ENCODE data around the gene GIPC3.
"Not testable (repeated sequence)": the region's sequence is repeated elsewhere in the genome, so short reads cannot be mapped to it uniquely, and the experiment has no call there.

The GIPC3 gene

GRCh38 chr19:3550947-3551791 is 34.1 kb upstream of the GIPC3 start:
- in situ Hi-C loops (cut with MboI; ENCODE audit: low sequenced_read_pairs) = no loop called here

DNA sequence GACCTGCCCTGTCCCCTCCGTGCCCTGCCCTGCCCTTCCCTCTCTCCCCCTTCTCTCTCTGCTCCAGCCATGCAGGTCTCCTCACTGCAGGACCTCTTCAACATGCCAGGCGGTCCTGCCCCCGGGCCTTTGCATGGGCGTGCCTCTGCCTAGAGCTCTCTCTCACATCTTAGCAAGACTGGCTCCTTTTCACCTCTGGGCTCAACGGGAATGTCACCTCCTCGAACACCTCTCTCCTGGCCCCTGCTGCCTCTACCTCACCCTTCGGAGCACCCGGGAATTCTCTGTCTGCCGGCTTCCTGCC is 33.5 kb upstream of the GIPC3 start:
- in situ Hi-C loops (cut with MboI; ENCODE audit: low sequenced_read_pairs) = no loop called here

DNA sequence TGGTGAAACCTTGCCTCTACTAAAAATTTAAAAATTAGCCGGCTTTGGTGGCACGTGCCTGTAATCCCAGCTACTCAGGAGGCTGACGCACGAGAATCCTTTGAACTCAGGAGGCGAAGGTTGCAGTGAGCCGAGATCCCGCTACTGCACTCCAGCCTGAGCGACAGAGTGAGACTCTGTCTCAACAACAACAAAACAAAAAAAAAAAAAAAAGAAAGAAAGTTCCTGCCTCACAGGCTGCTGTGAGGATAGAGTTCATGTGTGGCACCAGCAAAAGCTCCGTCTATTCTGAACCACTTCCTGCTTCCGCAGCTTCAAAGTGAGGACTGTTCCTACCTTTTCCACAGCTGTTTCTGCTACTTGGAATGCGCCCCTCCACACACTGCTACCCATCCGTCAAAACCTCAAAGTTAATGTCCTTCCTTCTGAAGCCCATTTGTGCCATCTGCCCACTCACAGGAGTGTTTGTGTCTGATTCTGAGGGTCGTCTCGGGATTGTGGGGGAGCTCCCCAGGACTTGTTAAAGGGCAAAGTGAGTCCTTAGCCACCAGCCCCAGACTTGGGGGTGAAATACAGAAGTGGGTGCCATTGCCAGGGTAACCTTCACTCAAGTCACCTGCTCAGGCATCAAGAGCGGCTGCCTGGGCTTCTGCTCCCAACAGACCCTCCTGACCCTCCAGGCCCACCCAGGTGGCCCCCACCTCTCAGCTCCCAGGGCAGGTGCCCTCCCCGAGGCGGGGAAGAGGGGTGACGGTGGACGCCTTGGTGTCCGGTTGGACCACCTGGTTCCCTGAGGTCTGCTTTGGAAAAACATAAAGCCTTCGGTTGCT is 30.8 kb upstream of the GIPC3 start:
- in situ Hi-C loops (cut with MboI; ENCODE audit: low sequenced_read_pairs) = no loop called here

GRCh38 chr19:3555653-3556422 is 29.4 kb upstream of the GIPC3 start:
- in situ Hi-C loops (cut with MboI; ENCODE audit: low sequenced_read_pairs) = no loop called here

GRCh38 chr19:3556423-3556977 is 28.8 kb upstream of the GIPC3 start:
- in situ Hi-C loops (cut with MboI; ENCODE audit: low sequenced_read_pairs) = no loop called here

DNA sequence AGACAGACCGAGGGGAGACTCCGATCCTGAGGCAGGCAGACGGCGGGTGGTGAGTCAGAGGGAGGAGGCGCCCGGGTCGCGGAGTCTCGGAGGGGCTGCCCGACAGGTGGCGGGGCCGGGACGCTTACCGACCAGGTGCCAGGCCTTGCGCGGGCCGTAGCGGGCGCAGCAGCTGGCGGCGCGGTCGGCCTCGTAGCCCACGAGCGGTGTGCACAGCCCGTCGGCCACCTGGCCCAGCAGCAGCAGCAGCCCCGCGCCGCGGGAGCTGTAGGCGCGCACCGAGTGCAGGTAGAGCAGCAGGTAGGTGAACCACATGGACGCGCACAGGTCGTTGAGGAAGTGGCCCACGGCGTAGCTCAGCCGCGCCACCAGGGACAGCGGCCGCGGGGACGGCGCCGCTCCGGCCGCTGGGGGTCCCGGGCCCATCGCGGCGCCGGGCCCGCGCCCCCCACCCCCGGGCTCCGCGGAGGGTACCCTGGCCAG is 28.3 kb upstream of the GIPC3 start:
- in situ Hi-C loops (cut with MboI; ENCODE audit: low sequenced_read_pairs) = no loop called here

DNA sequence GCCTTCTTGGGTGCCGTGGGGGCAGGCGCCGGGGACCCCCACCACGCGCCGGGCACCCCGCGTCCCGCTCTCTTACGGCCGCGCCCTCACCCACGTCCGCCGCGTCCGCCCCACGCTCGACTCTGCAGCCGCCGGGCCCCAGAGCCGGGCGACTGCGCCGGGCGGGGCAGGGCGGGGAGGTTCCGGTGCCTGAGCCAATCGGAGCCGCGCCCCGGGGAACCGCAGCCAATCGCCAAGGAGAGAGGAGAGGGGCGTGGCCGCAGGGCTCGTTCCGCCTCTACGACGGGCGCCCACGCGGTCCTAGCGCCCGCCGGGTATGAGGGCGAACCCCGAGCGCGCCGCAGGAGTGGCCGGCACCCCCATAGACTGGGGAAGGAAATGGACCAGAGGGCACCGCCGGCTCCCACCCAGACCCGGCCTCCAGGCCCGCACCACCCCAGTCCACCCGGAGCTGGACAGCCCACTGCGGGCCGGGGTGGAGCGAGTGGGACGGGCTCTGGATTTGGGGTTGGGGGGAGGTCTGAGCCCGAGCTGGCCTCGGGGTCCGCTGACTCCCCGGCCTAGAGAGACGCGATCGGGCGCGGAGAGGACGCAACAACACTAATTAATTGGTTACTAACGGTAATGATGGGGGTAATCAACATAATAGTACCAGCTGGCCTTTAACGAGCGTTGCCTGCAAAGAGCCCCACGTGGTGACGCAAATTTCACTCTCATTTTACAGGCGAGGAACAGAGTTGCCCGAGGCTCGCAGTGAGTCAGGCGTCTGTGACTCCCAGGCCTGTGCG is 27.6 kb upstream of the GIPC3 start, which contains the start of gene MFSD12:
Gene MFSD12 (minus strand): TSS at position 126 of the 788 bp plus-strand sequence. CDS start 183 bp downstream, outside the sequence.
- in situ Hi-C loops (cut with MboI; ENCODE audit: low sequenced_read_pairs) = no loop called here

GRCh38 chr19:3563709-3564524 is 21.4 kb upstream of the GIPC3 start:
- in situ Hi-C loops (cut with MboI; ENCODE audit: low sequenced_read_pairs) = no loop called here

DNA sequence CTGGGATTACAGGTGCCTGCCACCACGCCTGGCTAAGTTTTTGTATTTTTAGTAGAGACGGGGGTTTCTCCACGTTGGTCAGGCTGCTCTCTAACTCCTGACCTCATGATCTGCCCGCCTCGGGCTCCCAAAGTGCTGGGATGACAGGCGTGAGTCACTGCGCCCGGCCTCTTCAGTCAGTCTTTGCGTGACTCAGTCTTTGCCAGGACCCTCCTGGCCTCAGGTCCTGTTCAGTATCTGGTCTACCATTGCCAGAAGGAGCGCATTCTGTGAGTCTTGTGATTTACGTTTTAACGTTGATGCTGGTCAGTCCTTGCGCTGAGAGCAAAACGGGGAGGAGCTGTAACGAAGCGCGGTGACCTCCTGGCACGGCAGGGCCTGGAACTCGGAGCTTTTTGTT is 20.1 kb upstream of the GIPC3 start:
- in situ Hi-C loops (cut with MboI; ENCODE audit: low sequenced_read_pairs) = no loop called here

DNA sequence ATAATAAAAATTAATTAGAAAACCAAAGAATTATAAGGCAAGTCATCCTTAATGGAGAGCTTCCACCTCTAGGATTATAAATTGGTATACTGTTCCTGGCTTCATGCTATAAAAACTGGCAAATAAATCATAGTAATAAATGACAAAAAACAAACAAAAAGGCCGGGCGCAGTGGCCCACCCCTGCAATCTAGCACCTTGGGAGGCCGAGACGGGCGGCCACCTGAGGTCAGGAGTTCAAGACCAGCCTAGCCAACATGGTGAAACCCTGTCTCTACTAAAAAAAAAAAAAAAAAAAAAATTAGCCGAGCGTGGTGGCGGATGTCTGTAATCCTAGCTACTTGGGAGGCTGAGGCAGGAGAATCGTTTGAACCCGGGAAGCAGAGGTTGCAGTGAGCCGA is 15.2 kb upstream of the GIPC3 start:
- in situ Hi-C loops (cut with MboI; ENCODE audit: low sequenced_read_pairs) = not testable (repeated sequence)

- in situ Hi-C loops (cut with MboI; ENCODE audit: low sequenced_read_pairs) = no loop called here
These were observed 14.7 kb upstream of the GIPC3 start for GRCh38 chr19:3570606-3571011.

DNA sequence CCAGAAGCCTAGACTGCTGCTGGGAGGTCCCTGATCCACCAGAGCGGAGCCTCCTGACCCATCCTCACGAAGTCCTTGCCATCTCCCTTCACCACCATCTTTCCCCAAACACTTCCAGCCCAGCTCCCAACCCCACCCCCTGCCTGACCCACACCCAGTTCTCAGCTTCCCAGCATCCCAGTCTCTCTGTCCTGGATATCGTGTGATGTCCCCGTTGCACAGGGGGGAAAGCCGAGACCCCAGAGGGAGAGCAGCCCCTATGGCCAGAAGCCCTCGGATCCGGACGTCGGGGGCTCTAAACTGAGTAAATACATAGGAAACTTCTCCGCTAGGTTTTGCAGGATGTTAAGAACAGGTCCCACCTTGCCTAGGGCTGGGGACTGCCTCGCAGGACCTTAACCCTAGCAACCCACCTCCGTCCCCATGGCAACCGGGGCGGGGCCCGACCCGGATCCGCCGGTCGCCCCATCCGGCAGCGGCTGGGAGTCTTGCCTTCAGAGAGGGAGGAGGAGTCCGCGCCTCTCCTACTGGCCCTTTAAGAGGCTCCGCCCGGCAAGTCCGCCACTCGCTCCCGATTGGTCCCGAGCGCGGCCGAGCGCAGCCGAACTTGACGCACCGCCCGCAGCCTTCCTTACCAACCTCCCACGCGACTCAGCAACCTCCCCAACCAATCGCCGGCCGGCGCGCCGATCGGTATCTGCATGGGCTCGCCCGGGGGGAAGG is 13.0 kb upstream of the GIPC3 start:
- in situ Hi-C loops (cut with MboI; ENCODE audit: low sequenced_read_pairs) = no loop called here

GRCh38 chr19:3572855-3573161 is 12.5 kb upstream of the GIPC3 start, which contains the start of gene HMG20B:
HMG20B (plus strand) TSS chr19:3572944; CDS start chr19:3573310, 366 bp downstream.
- in situ Hi-C loops (cut with MboI; ENCODE audit: low sequenced_read_pairs) = no loop called here

DNA sequence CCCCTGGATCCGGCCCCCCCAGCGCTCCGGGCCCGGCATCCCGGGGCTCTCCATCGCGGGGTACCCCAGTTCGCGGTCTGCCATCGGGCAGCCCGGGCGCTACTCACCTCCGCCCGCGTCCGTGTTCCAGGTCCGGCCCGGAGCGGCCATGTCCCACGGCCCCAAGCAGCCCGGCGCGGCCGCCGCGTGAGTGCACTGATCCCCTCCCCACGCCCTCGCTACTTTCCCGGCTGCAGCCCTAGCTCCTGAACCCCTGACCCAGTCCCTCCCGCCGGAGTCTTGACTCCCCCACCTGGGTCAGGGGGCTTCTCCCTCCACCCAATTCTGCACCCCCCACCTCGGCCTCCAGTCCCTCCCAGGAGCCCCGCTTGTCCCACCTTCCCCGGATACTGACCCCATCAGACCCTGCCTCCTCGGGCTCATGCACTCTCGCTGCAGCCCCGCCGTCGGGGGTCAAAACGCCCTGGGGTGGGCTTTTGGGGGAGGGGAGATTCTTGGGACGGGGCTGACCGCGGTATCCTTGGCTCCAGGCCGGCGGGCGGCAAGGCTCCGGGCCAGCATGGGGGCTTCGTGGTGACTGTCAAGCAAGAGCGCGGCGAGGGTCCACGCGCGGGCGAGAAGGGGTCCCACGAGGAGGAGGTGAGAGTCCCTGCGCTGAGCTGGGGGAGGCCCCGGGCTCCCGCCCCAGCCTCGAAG is 12.0 kb upstream of the GIPC3 start:
- in situ Hi-C loops (cut with MboI; ENCODE audit: low sequenced_read_pairs) = no loop called here

DNA sequence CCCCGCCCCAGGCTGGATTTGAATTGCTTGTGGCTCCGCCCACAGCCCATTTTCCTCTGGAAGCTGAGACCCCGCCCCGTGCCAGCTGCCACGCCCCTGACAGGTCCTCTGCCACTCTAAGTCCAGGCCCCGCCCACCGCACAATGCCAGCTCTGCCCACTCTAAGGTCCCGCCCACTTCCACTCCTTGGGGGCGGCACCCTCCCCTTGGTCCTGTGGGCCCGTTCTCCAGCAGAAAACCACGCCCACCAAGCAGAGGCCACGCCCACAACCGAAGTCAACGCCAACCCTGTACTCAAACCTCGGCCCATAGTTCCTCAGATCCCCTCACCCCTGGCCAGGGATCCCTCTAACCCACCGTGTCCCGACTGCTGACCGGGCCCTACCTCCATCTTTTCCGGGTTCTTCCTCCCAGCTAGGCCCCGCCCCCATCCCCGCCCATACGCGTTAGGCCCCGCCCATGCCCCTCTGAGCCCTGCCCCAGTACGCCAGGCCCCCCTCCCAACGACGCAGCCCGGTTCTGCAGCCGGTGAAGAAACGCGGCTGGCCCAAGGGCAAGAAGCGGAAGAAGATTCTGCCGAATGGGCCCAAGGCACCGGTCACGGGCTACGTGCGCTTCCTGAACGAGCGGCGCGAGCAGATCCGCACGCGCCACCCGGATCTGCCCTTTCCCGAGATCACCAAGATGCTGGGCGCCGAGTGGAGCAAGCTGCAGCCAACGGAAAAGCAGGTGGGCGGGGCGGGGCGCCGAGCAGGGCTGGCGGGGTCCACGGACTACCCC is 11.2 kb upstream of the GIPC3 start:
- in situ Hi-C loops (cut with MboI; ENCODE audit: low sequenced_read_pairs) = no loop called here

GRCh38 chr19:3575260-3575741 is 10.0 kb upstream of the GIPC3 start:
- in situ Hi-C loops (cut with MboI; ENCODE audit: low sequenced_read_pairs) = no loop called here
